Ureter (tissue), 1 donor: ENCODE measurements around the gene ZKSCAN7. TPM values are rescaled to one million over a fixed set of nuclear protein-coding genes. Genes with fewer than 3 reads are reported as not detected.
"Not testable (repeated sequence)": the region's sequence is repeated elsewhere in the genome, so short reads cannot be mapped to it uniquely, and the experiment has no call there.

Source experiments
- DNase-seq: peaks from one replicate; pipeline ENCODE4 v3.0.0-alpha.2; 2020; ENCODE audit warnings: low spot score
- total RNA-seq: library from RNA; stranded (reverse); gene quantifications from one replicate; pipeline ENCODE4 v1.2.4, GENCODE V29; 2023
- donor health status: DM: yes; HTN: yes; CAD: no.

ZKSCAN7 gene
- total RNA-seq, 1 donor from 2014 or later: 10.8 TPM

GRCh38 chr3:44577354-44577952 lies 22.5 kb downstream of the ZKSCAN7 start:
- DNase-seq: not testable (repeated sequence)

GRCh38 chr3:44578316-44578715 lies 23.3 kb downstream of the ZKSCAN7 start:
- DNase-seq: not testable (repeated sequence)

- DNase-seq: not testable (repeated sequence)
Observed at GRCh38 chr3:44578924-44579515, 24.0 kb downstream of the ZKSCAN7 start.

GRCh38 chr3:44579749-44580148 lies 24.8 kb downstream of the ZKSCAN7 start:
- DNase-seq: not testable (repeated sequence)

GRCh38 chr3:44580971-44581370 lies 26.0 kb downstream of the ZKSCAN7 start:
- not testable (repeated sequence) for DNase-seq

GRCh38 chr3:44584646-44585501 lies 29.9 kb downstream of the ZKSCAN7 start, which contains the start of gene ZNF660:
Gene ZNF660, plus strand, starts transcription at chr3:44584964. Its CDS starts 9,230 bp downstream, at chr3:44594194.
- DNase-seq: peak; percentile 57

GRCh38 chr3:44596621-44597020 lies 41.6 kb downstream of the ZKSCAN7 start:
- DNase-seq: no peak

GRCh38 chr3:44601749-44602148 lies 46.8 kb downstream of the ZKSCAN7 start:
- DNase-seq: no peak

GRCh38 chr3:44612678-44613077 lies 57.7 kb downstream of the ZKSCAN7 start:
- no peak for DNase-seq

Other genes starting within 250 kb of the ZKSCAN7 start
- 40.6 TPM for gene TCAIM, start 216.4 kb upstream of the ZKSCAN7 start, total RNA-seq
- 19.1 TPM for gene ZNF445, start 77.5 kb upstream of the ZKSCAN7 start, total RNA-seq
- 7.5 TPM for gene ZNF660, start 29.8 kb downstream of the ZKSCAN7 start, total RNA-seq
- 23.6 TPM for gene ZNF197, start 69.8 kb downstream of the ZKSCAN7 start, total RNA-seq
- gene ZNF35, start 93.5 kb downstream of the ZKSCAN7 start, total RNA-seq: 13.5 TPM
- 11.4 TPM for gene ZNF502, start 157.5 kb downstream of the ZKSCAN7 start, total RNA-seq
- gene ZNF501, start 174.4 kb downstream of the ZKSCAN7 start, total RNA-seq: 6.3 TPM
- 27.4 TPM for gene KIAA1143, start 206.4 kb downstream of the ZKSCAN7 start, total RNA-seq
- gene KIF15, start 206.6 kb downstream of the ZKSCAN7 start, total RNA-seq: 0.83 TPM